Hair follicle dermal papilla cell (primary cell): ENCODE results near the gene RAB15. TPM values are rescaled to one million over a fixed set of nuclear protein-coding genes. Genes with fewer than 3 reads are reported as not detected.

Experiments used
- small RNA-seq: library from RNA; depleted of rRNA; stranded (forward); fragments of <200 nt; gene quantifications from one replicate; pipeline ENCODE3, GENCODE V24; 2012
- total RNA-seq: library from RNA; depleted of rRNA; stranded (reverse); fragments of >200 nt; gene quantifications from 2 replicates; pipeline ENCODE4 v1.2.3, GENCODE V29; 2012

Gene RAB15
- total RNA-seq, result 7.8 and 8.1 TPM in 2 replicates

GRCh38 chr14:64971943-64972791 lies at the start of gene RAB15:
Gene RAB15 (minus strand): TSS chr14:64972336. CDS start chr14:64972076, 260 bp downstream.

GRCh38 chr14:64986648-64987437 lies 14.7 kb upstream of the RAB15 start, which contains the start of gene FNTB:
Gene FNTB (plus strand): TSS chr14:64986895. CDS start chr14:64986954, 59 bp downstream.

GRCh38 chr14:64942531-64943111 lies 29.5 kb downstream of the RAB15 start, which contains the start of gene GPX2:
Gene GPX2 (minus strand): TSS chr14:64942745. CDS start chr14:64942726, 19 bp downstream.

GRCh38 chr14:64914237-64915028 lies 57.7 kb downstream of the RAB15 start, which contains the start of gene CHURC1:
Gene CHURC1 (plus strand): TSS chr14:64914455. CDS start chr14:64914496, 41 bp downstream.

Small RNA genes lying within 50 kb of the gene (small RNA-seq; reads per million reads assigned to genes)
- not detected for gene RPPH1-2P

Other genes starting within 250 kb of the RAB15 start
- gene SPTB, start 92.4 kb downstream of the RAB15 start, total RNA-seq, result under 0.01 TPM in 1 of 2 replicates, not detected in the other
- gene CHURC1, start 57.9 kb downstream of the RAB15 start, total RNA-seq, result 44.5 and 52.0 TPM in 2 replicates
- gene GPX2, start 29.6 kb downstream of the RAB15 start, total RNA-seq, result not detected in 2 replicates
- gene FNTB, start 14.6 kb upstream of the RAB15 start, total RNA-seq, result 15.9 and 16.2 TPM in 2 replicates
- 66.0 and 71.3 TPM in 2 replicates for gene MAX, start 130.2 kb upstream of the RAB15 start, total RNA-seq